ENCODE results near the gene TSPYL1.

TSPYL1 gene

GRCh38 chr6:116265041-116265829 is 14.5 kb downstream of the TSPYL1 start:
- no peak overlapping the region for H3K4me3 ChIP-seq (ENCODE audit: low read depth, low read length)

- no peak overlapping the region for H3K4me3 ChIP-seq (ENCODE audit: low read depth, low read length)
Measured at GRCh38 chr6:116263353-116263752, 16.4 kb downstream of the TSPYL1 start.

DNA sequence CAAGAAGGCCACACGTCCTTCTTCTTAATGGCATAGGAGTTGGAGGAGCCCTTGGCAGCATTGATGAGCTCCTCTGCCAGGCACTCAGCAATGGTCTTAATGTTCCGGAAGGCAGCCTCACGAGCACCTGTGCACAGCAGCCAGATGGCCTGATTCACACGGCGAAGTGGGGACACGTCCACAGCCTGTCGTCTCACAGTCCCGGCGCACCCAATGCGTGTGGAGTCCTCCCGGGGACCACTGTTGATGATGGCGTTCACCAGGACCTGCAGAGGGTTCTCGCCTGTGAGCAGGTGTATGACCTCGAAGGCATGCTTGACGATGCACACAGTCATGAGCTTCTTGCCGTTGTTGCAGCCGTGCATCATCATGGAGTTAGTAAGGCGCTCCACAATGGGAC is 21.2 kb downstream of the TSPYL1 start:
- no peak overlapping the region for H3K4me3 ChIP-seq (ENCODE audit: low read depth, low read length)

- H3K4me3 ChIP-seq (ENCODE audit: low read depth, low read length): no peak overlapping the region
Measured at GRCh38 chr6:116256694-116257093, 23.0 kb downstream of the TSPYL1 start.

DNA sequence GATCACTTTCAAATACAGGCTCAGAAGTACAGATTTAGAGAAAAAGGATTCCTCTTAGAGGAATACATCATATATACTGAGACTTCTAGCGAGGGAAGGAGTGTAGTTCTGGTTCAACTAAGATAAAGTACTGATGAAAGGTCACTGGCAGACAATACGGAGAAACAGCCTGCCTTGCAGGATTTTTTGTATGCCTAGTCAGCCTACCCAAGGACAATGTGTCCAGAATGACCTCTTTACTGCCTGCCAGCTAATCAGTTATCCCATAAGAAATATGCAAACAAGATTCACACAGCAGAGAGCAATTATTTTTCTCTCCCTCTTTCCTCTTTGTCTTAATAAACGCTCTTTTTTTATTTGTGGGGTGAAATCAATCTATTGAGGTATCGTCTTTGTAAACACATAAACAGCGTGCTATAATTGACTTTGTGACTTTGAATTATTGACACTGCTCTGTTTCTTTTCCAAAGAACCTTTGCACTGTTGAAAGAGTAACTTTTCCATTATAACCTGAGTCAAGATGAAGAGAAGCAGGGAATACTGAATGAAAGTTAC is 24.4 kb downstream of the TSPYL1 start:
- no peak overlapping the region for H3K4me3 ChIP-seq (ENCODE audit: low read depth, low read length)

- H3K4me3 ChIP-seq (ENCODE audit: low read depth, low read length): peak overlapping the region; percentile 84
Measured at GRCh38 chr6:116254297-116255056, 25.3 kb downstream of the TSPYL1 start.

DNA sequence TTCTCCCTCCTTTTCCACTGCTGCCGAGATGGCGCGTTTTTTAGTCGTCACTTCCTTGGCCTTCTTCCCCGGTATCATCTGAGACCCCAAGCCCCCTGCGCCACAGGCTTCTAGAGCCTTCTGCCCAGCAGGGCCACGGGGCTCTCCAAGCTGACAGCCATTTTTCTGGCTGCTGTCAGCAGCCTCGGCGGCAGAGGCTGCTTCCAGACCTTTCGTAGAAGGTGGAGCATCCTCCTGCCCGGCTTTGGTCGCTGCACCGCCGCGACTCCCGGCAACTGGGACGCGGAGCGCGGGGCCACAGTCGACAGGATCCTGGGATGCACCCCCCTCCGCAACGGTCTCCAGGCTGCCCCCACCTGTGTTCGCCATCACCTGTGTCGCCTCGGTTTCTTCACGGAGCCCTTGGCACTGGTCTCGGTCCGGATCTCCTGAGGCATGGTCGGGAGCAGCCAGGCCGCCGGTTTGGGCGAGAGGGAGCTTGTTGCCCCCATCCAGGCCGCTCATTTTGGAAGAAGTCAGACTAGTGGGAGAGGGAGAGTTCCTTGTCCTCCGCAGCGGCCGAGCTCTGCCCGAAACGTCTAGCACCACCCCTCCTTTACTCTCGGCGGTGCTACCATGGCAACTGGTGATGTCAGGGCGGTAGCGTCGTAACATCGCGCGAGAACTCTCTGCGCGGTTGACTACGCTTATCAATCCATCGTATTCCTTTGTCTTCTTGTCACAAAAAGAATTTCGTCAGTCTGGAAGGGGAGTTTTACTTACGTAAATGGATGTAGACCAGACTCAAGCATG is 26.0 kb downstream of the TSPYL1 start, which contains the start of gene TSPYL4:
TSPYL4 (minus strand) TSS at position 571 of the 792 bp plus-strand sequence; CDS start at position 504, 67 bp downstream.
- peak within 1 kb of the TSS; percentile 84 for H3K4me3 ChIP-seq (ENCODE audit: low read depth, low read length)

GRCh38 chr6:116253188-116253504 is 26.6 kb downstream of the TSPYL1 start:
- H3K4me3 ChIP-seq (ENCODE audit: low read depth, low read length): peak overlapping the region; percentile 84

DNA sequence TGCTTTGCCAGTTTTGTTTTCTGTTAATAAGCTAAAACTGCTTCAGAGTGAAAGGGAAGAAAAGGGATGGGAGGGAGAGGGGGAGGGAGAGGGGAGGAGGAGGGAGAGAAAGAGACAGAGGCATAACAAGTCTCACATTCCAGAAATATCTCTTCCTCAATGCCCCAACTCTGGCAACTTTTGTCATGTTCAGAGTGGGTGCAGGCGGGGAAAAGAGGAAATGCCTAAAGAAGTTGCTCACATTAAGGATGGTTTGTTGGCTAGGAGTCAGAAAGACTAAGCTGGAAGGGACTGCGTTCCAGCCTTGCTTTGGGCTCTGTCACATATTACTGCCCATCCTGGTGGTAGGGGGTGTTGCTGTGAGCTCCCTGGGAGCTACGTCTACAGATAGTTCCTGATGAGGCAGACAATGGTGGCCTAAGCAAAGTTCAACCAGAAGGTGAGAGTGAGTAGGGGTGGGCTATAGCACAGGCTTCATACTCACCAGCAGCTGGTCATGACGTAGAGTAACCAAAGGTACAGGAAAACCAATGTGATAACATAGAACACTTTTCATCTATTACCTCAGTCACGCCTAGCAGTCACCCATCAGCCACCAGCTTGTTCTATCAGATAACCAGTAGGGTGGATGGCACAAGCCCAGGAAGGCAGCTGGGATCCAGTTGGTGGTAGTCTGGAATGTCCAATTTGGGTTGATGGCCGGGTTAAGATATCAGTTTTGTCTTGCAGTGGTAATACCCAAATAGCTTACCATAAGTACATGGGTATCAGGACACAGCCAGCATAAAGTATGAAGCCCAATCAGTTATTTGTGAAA is 28.0 kb downstream of the TSPYL1 start:
- H3K4me3 ChIP-seq (ENCODE audit: low read depth, low read length): no peak overlapping the region

- H3K4me3 ChIP-seq (ENCODE audit: low read depth, low read length): no peak overlapping the region
Measured at GRCh38 chr6:116248577-116248976, 31.2 kb downstream of the TSPYL1 start.

DNA sequence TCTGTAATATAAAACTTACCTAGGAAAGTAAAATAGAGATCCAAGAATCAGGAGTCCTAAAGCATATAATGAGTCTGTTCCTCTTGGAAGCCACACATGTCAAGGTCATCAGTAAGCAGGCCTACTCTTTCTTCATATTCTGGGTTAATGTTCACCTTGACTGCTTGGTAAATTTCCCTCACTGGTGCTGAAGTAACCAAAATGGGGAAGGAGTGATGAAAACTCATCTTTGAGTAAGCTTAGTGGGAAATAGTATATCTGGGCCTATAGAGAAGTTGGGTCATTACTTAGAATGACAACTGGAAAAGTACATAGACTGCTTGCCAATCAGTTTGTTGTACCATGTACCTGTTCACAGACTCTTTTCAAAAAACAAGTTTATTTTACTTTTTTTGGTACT is 32.4 kb downstream of the TSPYL1 start:
- H3K4me3 ChIP-seq (ENCODE audit: low read depth, low read length): no peak overlapping the region

DNA sequence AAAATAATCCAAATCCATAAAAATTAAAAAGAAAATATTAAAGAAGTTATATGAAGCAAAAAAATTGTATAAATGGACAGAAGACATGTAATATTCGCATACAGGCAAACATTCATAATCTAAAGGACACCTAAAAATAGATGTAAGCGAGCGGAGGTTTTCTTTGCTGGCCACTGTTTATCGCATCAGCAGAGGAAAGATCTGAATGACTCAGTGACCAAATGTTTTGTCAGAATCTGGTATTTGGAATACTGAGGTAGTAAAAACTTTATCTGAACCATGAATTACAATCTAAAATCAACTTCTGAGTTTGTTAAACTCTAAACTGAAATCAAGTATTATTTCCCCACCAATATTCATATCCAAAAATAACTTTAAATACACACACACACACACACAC is 33.6 kb downstream of the TSPYL1 start:
- H3K4me3 ChIP-seq (ENCODE audit: low read depth, low read length): no peak overlapping the region

- H3K4me3 ChIP-seq (ENCODE audit: low read depth, low read length): no peak overlapping the region
Measured at GRCh38 chr6:116244284-116244683, 35.4 kb downstream of the TSPYL1 start.

DNA sequence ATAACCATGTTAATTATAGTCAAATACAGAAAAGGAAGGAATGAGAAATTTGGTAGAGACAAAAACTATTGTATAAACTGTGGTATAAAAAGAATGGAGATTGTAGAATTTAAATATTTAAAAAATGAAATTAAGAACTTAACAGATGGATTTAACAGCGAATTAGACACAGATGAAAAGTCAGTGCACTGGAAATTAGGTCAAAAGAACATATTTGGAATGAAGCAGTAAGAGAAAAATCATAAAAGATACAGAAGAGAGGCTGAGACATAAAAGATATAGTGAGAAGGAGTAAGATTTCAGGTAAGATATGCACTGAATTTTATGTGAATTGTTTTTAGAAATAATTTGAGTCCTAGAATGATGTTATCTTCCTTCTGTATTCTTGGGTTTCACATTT is 39.9 kb downstream of the TSPYL1 start:
- H3K4me3 ChIP-seq (ENCODE audit: low read depth, low read length): no peak overlapping the region

DNA sequence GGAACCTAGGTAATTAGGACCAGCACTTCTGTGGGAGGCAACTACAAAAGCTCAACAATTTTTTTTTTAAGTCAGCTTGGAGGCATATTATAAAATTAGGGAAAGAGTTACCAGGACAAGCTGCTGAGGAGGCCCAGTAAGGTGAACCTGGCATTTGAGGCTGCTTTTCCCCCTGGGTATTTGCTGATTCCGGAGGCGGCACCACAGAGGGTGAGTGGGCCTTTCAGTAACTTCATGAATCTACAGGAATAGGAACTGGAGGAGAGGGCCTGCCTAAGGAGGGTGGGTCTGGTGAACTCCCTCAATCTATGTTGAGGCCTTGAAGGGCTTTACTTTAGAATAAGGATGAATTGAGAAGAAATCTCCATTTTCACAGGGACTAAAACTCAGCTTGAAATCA is 40.5 kb downstream of the TSPYL1 start:
- H3K4me3 ChIP-seq (ENCODE audit: low read depth, low read length): no peak overlapping the region

DNA sequence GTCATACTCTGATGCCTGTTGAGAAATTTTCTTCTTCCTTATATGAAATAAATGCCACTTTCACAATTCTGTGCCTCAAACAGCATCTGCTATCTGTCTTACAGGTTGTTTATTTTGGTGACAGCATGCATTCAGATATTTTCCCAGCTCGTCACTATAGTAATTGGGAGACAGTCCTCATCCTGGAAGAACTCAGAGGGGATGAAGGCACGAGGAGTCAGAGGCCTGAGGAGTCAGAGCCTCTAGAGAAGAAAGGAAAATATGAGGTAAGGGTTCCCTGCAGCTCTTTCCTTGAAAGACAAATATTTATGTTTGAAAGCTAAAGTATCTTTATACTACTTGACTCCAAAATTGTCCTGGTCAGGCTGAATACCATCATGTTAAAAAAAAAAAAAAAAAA is 41.6 kb downstream of the TSPYL1 start:
- H3K4me3 ChIP-seq (ENCODE audit: low read depth, low read length): no peak overlapping the region

- H3K4me3 ChIP-seq (ENCODE audit: low read depth, low read length): no peak overlapping the region
Measured at GRCh38 chr6:116234689-116235088, 45.0 kb downstream of the TSPYL1 start.

- no peak overlapping the region for H3K4me3 ChIP-seq (ENCODE audit: low read depth, low read length)
Measured at GRCh38 chr6:116229287-116229913, 50.3 kb downstream of the TSPYL1 start.
